Measurements from ENCODE around the gene TBC1D19.

DNA sequence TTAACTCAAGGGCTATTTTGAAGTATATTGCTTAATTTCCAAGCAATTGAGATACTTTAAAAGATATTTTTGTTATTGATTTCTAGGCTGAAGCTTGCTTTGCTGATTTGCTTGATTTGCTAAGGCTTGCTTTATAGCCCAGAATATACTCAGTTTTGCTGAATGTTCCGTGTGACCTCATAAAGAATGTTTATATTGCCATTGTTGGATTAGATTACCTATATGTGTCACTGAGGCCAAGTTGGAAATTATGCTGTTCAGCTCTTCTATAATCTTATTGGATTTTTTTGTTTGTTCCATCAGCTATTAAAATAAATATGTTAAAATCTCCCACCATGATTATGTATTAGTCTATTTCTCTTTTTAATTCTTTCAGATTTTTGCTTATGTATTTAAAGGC, 13.0 kb downstream of the TBC1D19 start:
- TF ChIP-seq, protein P1, sequence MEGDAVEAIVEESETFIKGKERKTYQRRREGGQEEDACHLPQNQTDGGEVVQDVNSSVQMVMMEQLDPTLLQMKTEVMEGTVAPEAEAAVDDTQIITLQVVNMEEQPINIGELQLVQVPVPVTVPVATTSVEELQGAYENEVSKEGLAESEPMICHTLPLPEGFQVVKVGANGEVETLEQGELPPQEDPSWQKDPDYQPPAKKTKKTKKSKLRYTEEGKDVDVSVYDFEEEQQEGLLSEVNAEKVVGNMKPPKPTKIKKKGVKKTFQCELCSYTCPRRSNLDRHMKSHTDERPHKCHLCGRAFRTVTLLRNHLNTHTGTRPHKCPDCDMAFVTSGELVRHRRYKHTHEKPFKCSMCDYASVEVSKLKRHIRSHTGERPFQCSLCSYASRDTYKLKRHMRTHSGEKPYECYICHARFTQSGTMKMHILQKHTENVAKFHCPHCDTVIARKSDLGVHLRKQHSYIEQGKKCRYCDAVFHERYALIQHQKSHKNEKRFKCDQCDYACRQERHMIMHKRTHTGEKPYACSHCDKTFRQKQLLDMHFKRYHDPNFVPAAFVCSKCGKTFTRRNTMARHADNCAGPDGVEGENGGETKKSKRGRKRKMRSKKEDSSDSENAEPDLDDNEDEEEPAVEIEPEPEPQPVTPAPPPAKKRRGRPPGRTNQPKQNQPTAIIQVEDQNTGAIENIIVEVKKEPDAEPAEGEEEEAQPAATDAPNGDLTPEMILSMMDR (conservative IDR thresholded peaks at IDR 0.05 in 1 of 2, IDR thresholded peaks at IDR 0.05 in 1 of 2; ENCODE audit: extremely low read depth in 1 of 2, insufficient read depth in 1 of 2, low read depth in 1 of 2, low read length in 2 of 2): no peak
- no peak for TF ChIP-seq EZH2 (IDR thresholded peaks at IDR 0.05; ENCODE audit: borderline replicate concordance, low read length)
